Measurements from ENCODE around the gene VPS37C. TPM values are rescaled to one million over a fixed set of nuclear protein-coding genes. Genes with fewer than 3 reads are reported as not detected.
"Not testable (repeated sequence)": the region's sequence is repeated elsewhere in the genome, so short reads cannot be mapped to it uniquely, and the experiment has no call there.

The VPS37C gene
- total RNA-seq, 1 experiment from 2014 or later = 19.0 TPM

GRCh38 chr11:61165785-61166184 lies 4.6 kb upstream of the VPS37C start:
- H2AFZ ChIP-seq (ENCODE audit: low read length); H2BK15ac ChIP-seq (ENCODE audit: low read depth, low read length); H4K20me1 ChIP-seq (ENCODE audit: control insufficient read depth, insufficient read depth, insufficient read length); H3K27me3 Mint-ChIP-seq (ENCODE audit: low read depth); H3K4me2 ChIP-seq (ENCODE audit: insufficient read depth, insufficient read length, low read length); H2BK5ac ChIP-seq (ENCODE audit: insufficient read length, low read length); H4K5ac ChIP-seq (ENCODE audit: insufficient read length, low read depth, low read length); H3K4me3 Mint-ChIP-seq; H3K18ac ChIP-seq (ENCODE audit: insufficient read length, low read depth, low read length); H4K91ac ChIP-seq (ENCODE audit: insufficient read length, low read depth, low read length); H3K4ac ChIP-seq (ENCODE audit: low read depth, low read length); H3K9me3 ChIP-seq (ENCODE audit: control insufficient read depth, low read depth, low read length); H3K56ac ChIP-seq (ENCODE audit: insufficient read length, low read depth, low read length); H3K4me1 ChIP-seq (ENCODE audit: insufficient read depth, low read length); H3K9ac ChIP-seq (ENCODE audit: extremely low read depth, insufficient read length, low read length); H2BK12ac ChIP-seq (ENCODE audit: insufficient read length, low read depth, low read length); H3K27me3 ChIP-seq (ENCODE audit: insufficient read depth, low read length); H3K36me3 Mint-ChIP-seq (ENCODE audit: insufficient read depth in 1 of 3, low read depth in 3 of 3); H3K79me1 ChIP-seq (ENCODE audit: insufficient read depth, low read depth, low read length, poor library complexity, severe bottlenecking); H3T11ph ChIP-seq (ENCODE audit: low read length); H4K8ac ChIP-seq (replicated peaks; ENCODE audit: insufficient read length, low read depth, low read length); H3K23ac ChIP-seq (ENCODE audit: insufficient read length, low read depth, low read length); H3K9me3 Mint-ChIP-seq; H3K27ac Mint-ChIP-seq; H2AK5ac ChIP-seq (ENCODE audit: insufficient read length, low read length); H2BK120ac ChIP-seq (ENCODE audit: low read depth, low read length, poor library complexity, severe bottlenecking); H3K23me2 ChIP-seq (ENCODE audit: insufficient read length, low read depth, low read length, poor library complexity, severe bottlenecking); H2BK20ac ChIP-seq (ENCODE audit: low read depth, low read length, poor library complexity, severe bottlenecking); H3K14ac ChIP-seq (ENCODE audit: insufficient read depth, low read length); H3K79me2 ChIP-seq (ENCODE audit: insufficient read depth, low read length); DNase-seq; H3K27ac ChIP-seq (ENCODE audit: insufficient read length, low read depth, low read length): not testable (repeated sequence)
- no CpG with 5 or more reads among the region's 7 CpGs for WGBS (ENCODE audit: extremely low coverage, insufficient read length, low lambda C conversion rate)
- H3K4me1 Mint-ChIP-seq = peaks cover 8 to 19% of the 10 kb centered on the region in 2 experiments
